Sigmoid colon (tissue), 7 donors: Measurements from ENCODE around the gene MIB1. TPM values are rescaled to one million over a fixed set of nuclear protein-coding genes. Genes with fewer than 3 reads are reported as not detected.

Source experiments
- DNase-seq: peaks from one replicate; pipeline ENCODE4 v3.0.0-alpha.2; 2019
- H3K27ac ChIP-seq, 4 donors: fragments of 200-600 bp; sonication (generic); one replicate each; pipeline ENCODE4 v1.5.1; 2016 to 2019; ENCODE audit warnings: mild to moderate bottlenecking in 1 of 4
- H3K27me3 ChIP-seq, 3 donors: fragments of 200-600 bp; sonication (generic); one replicate each; pipeline ENCODE4 v1.5.1; 2019; ENCODE audit warnings: mild to moderate bottlenecking in 1 of 3
- H3K36me3 ChIP-seq, 4 donors: fragments of 200-600 bp; sonication (generic); one replicate each; pipeline ENCODE4 v1.5.1; 2016 to 2019
- H3K4me1 ChIP-seq, 4 donors: fragments of 200-600 bp; sonication (generic); one replicate each; pipeline ENCODE4 v1.5.1; 2017 to 2019
- H3K4me3 ChIP-seq, 4 donors: fragments of 200-600 bp; sonication (generic); one replicate each; pipeline ENCODE4 v1.5.1; 2017 to 2019; ENCODE audit warnings: mild to moderate bottlenecking in 2 of 4, moderate library complexity in 1 of 4
- H3K9me3 ChIP-seq, 4 donors: fragments of 200-600 bp in 3 of 4; sonication (generic) in 3 of 4; one replicate each; pipeline versions ENCODE4 v1.5.1 to v1.6.1; 2013 to 2019
- CTCF ChIP-seq, 4 experiments: fragments of 450-650 bp in 3 of 4; fragments of 200-600 bp in 1 of 4; IDR thresholded peaks; one replicate each; pipeline ENCODE4 v1.5.1; 2016 to 2019; ENCODE audit warnings: antibody characterized with exemption in 4 of 4, mild to moderate bottlenecking in 3 of 4, moderate library complexity in 2 of 4
- EP300 ChIP-seq, 4 donors: sonication (generic); formaldehyde crosslinking; IDR thresholded peaks; one replicate each; pipeline ENCODE4 v1.6.1; 2017; ENCODE audit warnings: antibody characterized with exemption in 4 of 4
- POLR2A ChIP-seq, 2 donors: fragments of 450-650 bp; IDR thresholded peaks; one replicate each; pipeline ENCODE4 v1.6.1; 2016; ENCODE audit warnings: antibody characterized with exemption in 2 of 2, mild to moderate bottlenecking in 2 of 2, moderate library complexity in 2 of 2
- POLR2AphosphoS5 ChIP-seq, 4 donors: sonication (generic); formaldehyde crosslinking; IDR thresholded peaks; one replicate each; pipeline ENCODE4 v1.6.1; 2017; ENCODE audit warnings: antibody characterized with exemption in 4 of 4
- WGBS, 2 donors: extraction: QIAGEN DNeasy Blood & Tissue Kit; methylation state at CpG; one replicate each; pipeline ENCODE4 v1.1.7; 2013; 5-methylcytosine and 5-hydroxymethylcytosine counted together
- intact Hi-C: fragments of 100-400 bp; cut with DNase I; formaldehyde crosslinking; loops from one replicate; pipeline ENCODE4 v1.15.1; 2023
- polyA plus RNA-seq, 3 donors: library from polyadenylated mRNA; stranded (reverse); fragments of 200-250 nt; gene quantifications; one replicate each; pipeline ENCODE4 v1.2.3, GENCODE V29; 2013
- total RNA-seq, 4 donors: library from RNA; depleted of rRNA; stranded (reverse); fragments of >200 nt; gene quantifications; one replicate each; pipeline ENCODE4 v1.1.0, GENCODE V29; 2016
- donor health status: healthy with polysubstance abuse.
- donor health status: Bipolar disorder and iron deficiency.
- donor health status: healthy.

The MIB1 gene
- total and polyA plus RNA-seq, 7 donors, result 4.2 to 45.7 (median 31.9) TPM

- WGBS, 2 donors, result 47 to 57% methylated on average over 21 of the region's 21 CpGs
- intact Hi-C loops, result loop anchor here (1.0 to 10.0 kb wide), 6 partner anchors 36 to 627 kb away; partner anchors contain the start of genes ABHD3, ESCO1 and SNRPD1
- Histone ChIP-seq H3K27me3 (no peaks in the 10 kb centered on the region), H3K4me3 (peak overlapping the region; percentile 84 to 97 (median 88)), H3K4me1 (peaks cover 0 to 19% (median 14%) of the 10 kb centered on the region in 4 donors), H3K36me3 (no peaks in the 10 kb centered on the region), H3K9me3 (no peaks in the 10 kb centered on the region), H3K27ac (peak overlapping the region; percentile 92 to 99 (median 99))
- no peak for DNase-seq
- TF ChIP-seq POLR2AphosphoS5 (IDR thresholded peaks at IDR 0.05) (no peak), EP300 (IDR thresholded peaks at IDR 0.05) (no peak), POLR2A (IDR thresholded peaks at IDR 0.05) (no peak), CTCF (IDR thresholded peaks at IDR 0.05) (no peak)
These were observed 721 bp upstream of the MIB1 start for GRCh38 chr18:21739604-21740537.

- peaks cover 0 to 19% (median 12%) of the 10 kb centered on the region in 4 donors for H3K4me1 ChIP-seq
- no peaks in the 10 kb centered on the region for H3K9me3 ChIP-seq
- H3K27ac ChIP-seq, result peak overlapping the region; percentile 92 to 99 (median 99)
- no peaks in the 10 kb centered on the region for H3K27me3 ChIP-seq
- no peak for DNase-seq
- H3K4me3 ChIP-seq, result peak overlapping the region; percentile 84 to 97 (median 88)
- H3K36me3 ChIP-seq, result no peaks in the 10 kb centered on the region
- WGBS, 2 donors, result 1% methylated on average over 41 of the region's 41 CpGs
- no peak for TF ChIP-seq POLR2AphosphoS5 (IDR thresholded peaks at IDR 0.05)
- TF ChIP-seq POLR2A (IDR thresholded peaks at IDR 0.05), result no peak
- TF ChIP-seq CTCF (IDR thresholded peaks at IDR 0.05), result no peak
- TF ChIP-seq EP300 (IDR thresholded peaks at IDR 0.05), result no peak
- intact Hi-C loops, result loop anchor here (2.0 to 10.0 kb wide), 5 partner anchors 56 to 628 kb away; partner anchors contain the start of genes ESCO1 and SNRPD1
These were observed 645 bp downstream of the MIB1 start for GRCh38 chr18:21741312-21741561.

- intact Hi-C loops, result loop anchor here (2.0 to 10.0 kb wide), 5 partner anchors 57 to 629 kb away; partner anchors contain the start of genes ESCO1 and SNRPD1
- peaks cover 0 to 21% (median 13%) of the 10 kb centered on the region in 4 donors for H3K4me1 ChIP-seq
- H3K27ac ChIP-seq, result peak overlapping the region; percentile 92 to 99 (median 99)
- 1 to 2% methylated on average over 49 of the region's 49 CpGs for WGBS, 2 donors
- H3K4me3 ChIP-seq, result peak overlapping the region; percentile 84 to 97 (median 88)
- peak; percentile 78 for DNase-seq
- no peaks in the 10 kb centered on the region for H3K9me3 ChIP-seq
- H3K27me3 ChIP-seq, result no peaks in the 10 kb centered on the region
- no peak for TF ChIP-seq POLR2AphosphoS5 (IDR thresholded peaks at IDR 0.05)
- TF ChIP-seq EP300 (IDR thresholded peaks at IDR 0.05), result no peak
- no peak for TF ChIP-seq CTCF (IDR thresholded peaks at IDR 0.05)
- no peak for TF ChIP-seq POLR2A (IDR thresholded peaks at IDR 0.05)
- H3K36me3 ChIP-seq, result no peaks in the 10 kb centered on the region
These were observed 1.1 kb downstream of the MIB1 start for GRCh38 chr18:21741562-21742314.

- no peaks in the 10 kb centered on the region for H3K27me3 ChIP-seq
- no peak for DNase-seq
- H3K9me3 ChIP-seq, result no peaks in the 10 kb centered on the region
- peaks cover 0 to 26% (median 16%) of the 10 kb centered on the region in 4 donors for H3K4me1 ChIP-seq
- no peak for TF ChIP-seq POLR2A (IDR thresholded peaks at IDR 0.05)
- TF ChIP-seq POLR2AphosphoS5 (IDR thresholded peaks at IDR 0.05), result no peak
- TF ChIP-seq CTCF (IDR thresholded peaks at IDR 0.05), result no peak
- TF ChIP-seq EP300 (IDR thresholded peaks at IDR 0.05), result no peak
- peak overlapping the region in 1 of 4 donors; percentile 99 for H3K27ac ChIP-seq
- H3K4me3 ChIP-seq, result peak overlapping the region in 3 of 4 donors; percentile 84 to 97 (median 87)
- intact Hi-C loops, result loop anchor here (5.0 to 10.0 kb wide), 2 partner anchors 58 to 90 kb away; no protein-coding TSS in a partner anchor
- 77 to 81% methylated on average over 5 of the region's 5 CpGs for WGBS, 2 donors
- H3K36me3 ChIP-seq, result no peaks in the 10 kb centered on the region
These were observed 1.7 kb downstream of the MIB1 start for GRCh38 chr18:21742315-21742687.
